GM12875 (cell line): ENCODE results near the gene COG5.

Source experiments
- H3K4me3 ChIP-seq: one replicate; pipeline ENCODE4 v1.5.1; 2011; ENCODE audit warnings: low read depth, low read length, control low read depth
- TF ChIP-seq, protein P1 (sequence below): IDR thresholded peaks from 2 replicates; pipeline ENCODE4 v1.5.1; 2011; ENCODE audit warnings: low read depth, mild to moderate bottlenecking, control low read depth, inconsistent platforms, low read length, moderate library complexity, borderline replicate concordance; ENCODE audit not compliant: insufficient read depth

Gene COG5

GRCh38 chr7:107327986-107328569 lies 235.6 kb downstream of the COG5 start:
- no peak overlapping the region for H3K4me3 ChIP-seq
- TF ChIP-seq, protein P1, sequence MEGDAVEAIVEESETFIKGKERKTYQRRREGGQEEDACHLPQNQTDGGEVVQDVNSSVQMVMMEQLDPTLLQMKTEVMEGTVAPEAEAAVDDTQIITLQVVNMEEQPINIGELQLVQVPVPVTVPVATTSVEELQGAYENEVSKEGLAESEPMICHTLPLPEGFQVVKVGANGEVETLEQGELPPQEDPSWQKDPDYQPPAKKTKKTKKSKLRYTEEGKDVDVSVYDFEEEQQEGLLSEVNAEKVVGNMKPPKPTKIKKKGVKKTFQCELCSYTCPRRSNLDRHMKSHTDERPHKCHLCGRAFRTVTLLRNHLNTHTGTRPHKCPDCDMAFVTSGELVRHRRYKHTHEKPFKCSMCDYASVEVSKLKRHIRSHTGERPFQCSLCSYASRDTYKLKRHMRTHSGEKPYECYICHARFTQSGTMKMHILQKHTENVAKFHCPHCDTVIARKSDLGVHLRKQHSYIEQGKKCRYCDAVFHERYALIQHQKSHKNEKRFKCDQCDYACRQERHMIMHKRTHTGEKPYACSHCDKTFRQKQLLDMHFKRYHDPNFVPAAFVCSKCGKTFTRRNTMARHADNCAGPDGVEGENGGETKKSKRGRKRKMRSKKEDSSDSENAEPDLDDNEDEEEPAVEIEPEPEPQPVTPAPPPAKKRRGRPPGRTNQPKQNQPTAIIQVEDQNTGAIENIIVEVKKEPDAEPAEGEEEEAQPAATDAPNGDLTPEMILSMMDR, result no peak

DNA sequence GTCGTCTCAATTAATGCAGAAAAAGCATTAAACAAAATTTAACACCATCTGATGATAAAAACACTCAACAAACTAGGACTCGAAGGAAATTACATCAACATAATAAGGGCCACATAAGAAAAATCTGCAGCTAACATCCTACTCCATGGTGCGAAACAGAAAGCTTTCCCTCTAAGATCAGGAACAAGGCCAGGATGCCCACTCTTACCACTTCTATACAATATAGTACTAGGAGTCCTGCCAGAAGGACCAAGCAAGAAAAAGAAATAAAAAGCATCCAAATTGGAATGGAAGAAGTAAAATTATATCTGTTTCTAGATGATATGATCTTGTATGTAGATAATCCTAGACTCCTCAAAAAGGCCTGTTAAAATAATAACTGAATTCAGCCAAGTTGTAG lies 237.7 kb downstream of the COG5 start:
- TF ChIP-seq, protein P1, result no peak
- H3K4me3 ChIP-seq, result no peak overlapping the region

GRCh38 chr7:107322015-107322414 lies 241.7 kb downstream of the COG5 start:
- H3K4me3 ChIP-seq, result no peak overlapping the region
- TF ChIP-seq, protein P1, result no peak

- H3K4me3 ChIP-seq, result no peak overlapping the region
Observed at GRCh38 chr7:107321611-107322010, 242.1 kb downstream of the COG5 start.

DNA sequence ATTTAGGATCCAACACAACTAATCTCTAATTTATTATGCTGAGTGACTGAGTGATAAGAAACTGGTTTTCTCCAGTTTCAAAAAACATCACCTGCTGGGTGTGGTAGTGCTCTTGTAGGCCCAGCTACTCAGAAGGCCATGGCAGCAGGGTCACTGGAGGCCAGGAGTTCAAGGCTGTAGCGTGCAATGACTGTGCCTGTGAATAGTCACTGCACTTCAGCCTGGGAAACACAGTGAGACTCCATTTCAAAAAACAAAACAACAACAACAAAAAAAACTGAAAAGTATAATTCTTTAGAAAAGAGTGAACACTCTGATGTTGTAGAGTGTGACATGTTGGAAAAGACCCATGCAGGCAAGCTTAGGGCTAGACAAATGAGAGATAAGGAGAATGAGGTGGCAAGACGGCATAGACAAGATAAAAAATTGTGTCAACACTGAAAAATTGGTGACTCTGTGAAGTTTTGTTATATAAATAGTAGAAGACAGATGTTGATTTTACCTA lies 243.9 kb downstream of the COG5 start:
- TF ChIP-seq, protein P1, result no peak
- no peak overlapping the region for H3K4me3 ChIP-seq

More at GRCh38 chr7:107321611-107322010, 242.1 kb downstream of the COG5 start:
- TF ChIP-seq, protein P1, result no peak

- TF ChIP-seq, protein P1, result no peak
- H3K4me3 ChIP-seq, result no peak overlapping the region
Observed at GRCh38 chr7:107318523-107319160, 245.1 kb downstream of the COG5 start.

DNA sequence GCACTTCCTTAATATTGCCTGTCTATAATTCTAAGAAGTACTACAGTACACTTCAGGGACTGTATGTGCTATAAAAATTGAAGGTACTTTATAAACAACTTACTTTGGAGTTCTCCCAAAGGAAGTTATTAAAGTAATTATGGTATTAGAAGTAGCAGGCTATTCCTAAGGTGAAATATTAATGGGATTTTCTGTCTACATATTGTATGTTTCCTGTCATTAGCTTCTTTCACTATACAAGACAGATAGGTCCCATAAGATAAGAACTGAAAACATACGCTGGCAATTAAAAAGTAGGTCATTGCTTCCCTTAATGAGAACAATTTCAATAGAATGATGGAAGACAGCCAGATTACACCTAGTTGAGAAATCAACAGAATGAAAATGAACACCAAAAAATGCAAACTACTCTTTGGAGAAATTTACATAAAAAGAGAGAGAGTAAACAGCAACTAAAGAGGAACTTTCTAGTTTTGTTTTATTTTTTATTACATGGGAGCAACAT lies 248.0 kb downstream of the COG5 start:
- no peak overlapping the region for H3K4me3 ChIP-seq
- TF ChIP-seq, protein P1, result no peak
